Astrocyte of the spinal cord (primary cell): ENCODE measurements around the gene HMGN4.
A peak's percentile ranks its signal among the peaks of the same experiment; 100 is the strongest.

Experiments used
- DNase-seq: peaks from one replicate; pipeline ENCODE4 v3.0.0; 2011; ENCODE audit warnings: low read depth, low spot score
- H3K4me3 ChIP-seq: 2 replicates; pipeline ENCODE4 v1.5.1; 2011; ENCODE audit warnings: low read depth, mild to moderate bottlenecking, low read length, moderate library complexity
- CTCF ChIP-seq: IDR thresholded peaks from 2 replicates; pipeline ENCODE4 v1.5.1; 2012; ENCODE audit warnings: low read depth, mild to moderate bottlenecking, low read length, inconsistent platforms
- in situ Hi-C: cut with HindIII; loops from 2 replicates; pipeline ENCODE4 v1.10.0; 2017; ENCODE audit warnings: low sequenced_read_pairs

The HMGN4 gene

DNA sequence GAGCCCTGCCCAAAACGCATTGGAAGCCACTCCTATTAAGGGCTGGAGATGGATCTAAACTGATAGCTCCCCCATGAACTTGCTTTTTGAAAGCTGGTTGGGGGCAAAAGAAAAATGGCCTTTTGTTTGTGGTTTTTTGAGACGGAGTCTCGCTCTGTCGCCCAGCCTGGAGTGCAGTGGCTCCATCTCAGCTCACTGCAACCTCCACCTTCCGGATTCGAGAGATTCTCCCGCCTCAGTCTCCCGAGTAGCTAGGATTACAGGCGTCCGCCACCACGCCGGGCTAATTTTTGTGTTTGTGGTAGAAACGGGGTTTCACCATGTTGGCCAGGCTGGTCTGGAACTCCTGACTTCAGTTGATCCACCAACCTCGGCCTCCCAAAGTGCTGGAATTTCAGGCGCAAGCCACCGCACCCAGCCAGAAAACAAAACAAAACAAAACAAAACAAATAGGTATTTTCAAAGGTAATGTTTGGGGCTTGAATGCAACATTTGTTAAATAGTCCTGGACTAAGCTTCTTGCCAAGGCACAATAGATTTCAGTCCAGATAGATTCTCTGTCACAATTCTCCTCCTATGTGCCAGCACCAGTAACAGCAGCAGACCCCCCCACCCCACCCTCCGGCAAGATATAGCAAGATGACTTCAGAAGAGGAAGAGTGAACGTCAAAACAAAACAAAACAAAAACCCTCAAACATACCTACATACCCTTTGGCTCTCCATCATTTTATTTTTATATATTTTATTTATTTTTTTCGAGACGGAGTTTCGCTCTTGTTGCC lies 32.1 kb downstream of the HMGN4 start:
- in situ Hi-C loops: no loop called here
- TF ChIP-seq CTCF: no peak
- DNase-seq: no peak
- H3K4me3 ChIP-seq: no peak overlapping the region

DNA sequence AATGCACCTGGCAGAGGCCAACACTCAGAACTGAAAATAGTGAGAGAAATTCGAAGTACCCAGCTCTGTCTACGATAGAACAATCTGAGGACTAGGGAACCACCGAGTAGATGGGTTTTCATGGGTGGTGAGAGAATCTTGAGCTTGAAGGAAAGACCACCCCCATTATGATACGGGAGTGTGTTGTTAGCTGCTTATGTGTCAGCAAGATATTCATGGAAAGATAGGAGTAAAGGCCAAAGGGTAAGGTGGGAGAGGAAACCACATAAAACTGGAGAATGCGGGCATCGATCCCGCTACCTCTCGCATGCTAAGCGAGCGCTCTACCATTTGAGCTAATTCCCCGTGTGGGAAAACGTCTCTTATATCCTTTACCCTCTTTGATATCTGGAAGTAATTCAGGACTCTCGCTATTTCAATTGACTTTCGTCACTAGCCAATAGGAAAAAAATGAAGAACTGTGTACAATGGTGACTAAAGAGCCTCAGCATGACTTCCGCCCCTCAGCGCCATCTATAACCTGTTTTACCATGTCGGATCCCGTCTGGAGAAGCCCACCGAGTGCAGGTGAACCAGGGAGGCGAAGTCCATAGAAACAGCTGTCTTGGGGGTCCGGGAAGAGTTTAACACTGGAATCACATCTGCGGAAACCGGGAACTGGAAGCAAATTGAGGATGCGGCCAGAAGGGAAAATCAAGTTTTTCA lies 33.6 kb downstream of the HMGN4 start:
- peak; percentile 89 for DNase-seq
- TF ChIP-seq CTCF: no peak
- in situ Hi-C loops: no loop called here
- H3K4me3 ChIP-seq: peak overlapping the region; percentile 62

DNA sequence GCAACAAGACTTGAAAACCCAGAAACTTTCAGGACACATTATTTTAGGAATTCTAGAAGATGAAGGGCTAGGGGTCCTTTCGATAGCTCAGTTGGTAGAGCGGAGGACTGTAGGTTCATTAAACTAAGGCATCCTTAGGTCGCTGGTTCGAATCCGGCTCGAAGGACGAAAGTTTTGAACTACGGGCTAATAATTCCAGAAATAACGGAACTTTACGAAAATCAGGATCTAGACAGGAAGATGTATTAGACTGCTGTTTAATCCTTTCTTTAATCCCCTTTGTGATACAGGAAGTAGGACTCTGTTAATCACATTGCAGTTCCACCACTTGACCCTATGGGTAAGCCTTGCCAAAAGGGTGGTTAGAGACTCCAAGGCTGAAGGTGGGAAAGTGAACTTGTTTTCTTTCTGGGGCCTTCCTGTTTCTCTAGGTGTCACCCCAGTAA lies 37.4 kb downstream of the HMGN4 start:
- in situ Hi-C loops: no loop called here
- TF ChIP-seq CTCF: no peak
- H3K4me3 ChIP-seq: no peak overlapping the region
- peak; percentile 24 for DNase-seq

- no peak for DNase-seq
- in situ Hi-C loops: no loop called here
- no peak for TF ChIP-seq CTCF
- peak overlapping the region; percentile 56 for H3K4me3 ChIP-seq
Measured at GRCh38 chr6:26576407-26576843, 38.3 kb downstream of the HMGN4 start.

GRCh38 chr6:26576929-26577719 lies 39.0 kb downstream of the HMGN4 start:
- H3K4me3 ChIP-seq: peak overlapping the region; percentile 56
- TF ChIP-seq CTCF: no peak
- DNase-seq: peak; percentile 79
- in situ Hi-C loops: no loop called here

DNA sequence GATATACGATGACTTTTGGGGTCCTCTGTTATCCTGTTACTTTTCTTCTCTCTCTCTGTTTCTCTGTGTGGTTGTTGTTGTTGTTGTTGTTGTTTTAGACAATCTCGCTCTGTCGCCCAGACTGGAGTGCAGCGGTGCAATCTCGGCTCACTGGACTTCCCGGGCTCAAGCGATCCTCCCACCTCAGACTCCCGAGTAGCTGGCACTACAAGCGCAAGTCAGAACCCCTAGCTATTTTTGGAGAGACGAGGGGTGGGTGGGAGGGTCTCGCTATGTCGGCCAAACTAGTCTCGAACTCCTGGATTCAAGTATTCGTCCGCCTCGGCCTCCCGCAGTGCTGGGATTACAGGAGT lies 39.5 kb downstream of the HMGN4 start:
- H3K4me3 ChIP-seq: peak overlapping the region; percentile 56
- no peak for TF ChIP-seq CTCF
- in situ Hi-C loops: no loop called here
- DNase-seq: no peak
